Lower leg skin (tissue), 3 donors: ENCODE data around the gene SH2D7.

Source experiments
- POLR2A ChIP-seq, 2 donors: fragments of 450-650 bp; IDR thresholded peaks; one replicate each; pipeline ENCODE4 v1.6.1; 2016 to 2017; ENCODE audit warnings: antibody characterized with exemption in 2 of 2, mild to moderate bottlenecking in 1 of 2, moderate library complexity in 1 of 2
- TF ChIP-seq, protein P1 (sequence below), 3 donors: fragments of 450-650 bp; IDR thresholded peaks; one replicate each; pipeline ENCODE4 v1.5.1; 2016; ENCODE audit warnings: antibody characterized with exemption in 3 of 3, mild to moderate bottlenecking in 3 of 3, moderate library complexity in 2 of 3

- TF ChIP-seq, protein P1, sequence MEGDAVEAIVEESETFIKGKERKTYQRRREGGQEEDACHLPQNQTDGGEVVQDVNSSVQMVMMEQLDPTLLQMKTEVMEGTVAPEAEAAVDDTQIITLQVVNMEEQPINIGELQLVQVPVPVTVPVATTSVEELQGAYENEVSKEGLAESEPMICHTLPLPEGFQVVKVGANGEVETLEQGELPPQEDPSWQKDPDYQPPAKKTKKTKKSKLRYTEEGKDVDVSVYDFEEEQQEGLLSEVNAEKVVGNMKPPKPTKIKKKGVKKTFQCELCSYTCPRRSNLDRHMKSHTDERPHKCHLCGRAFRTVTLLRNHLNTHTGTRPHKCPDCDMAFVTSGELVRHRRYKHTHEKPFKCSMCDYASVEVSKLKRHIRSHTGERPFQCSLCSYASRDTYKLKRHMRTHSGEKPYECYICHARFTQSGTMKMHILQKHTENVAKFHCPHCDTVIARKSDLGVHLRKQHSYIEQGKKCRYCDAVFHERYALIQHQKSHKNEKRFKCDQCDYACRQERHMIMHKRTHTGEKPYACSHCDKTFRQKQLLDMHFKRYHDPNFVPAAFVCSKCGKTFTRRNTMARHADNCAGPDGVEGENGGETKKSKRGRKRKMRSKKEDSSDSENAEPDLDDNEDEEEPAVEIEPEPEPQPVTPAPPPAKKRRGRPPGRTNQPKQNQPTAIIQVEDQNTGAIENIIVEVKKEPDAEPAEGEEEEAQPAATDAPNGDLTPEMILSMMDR (IDR thresholded peaks at IDR 0.05), result no peak
- TF ChIP-seq POLR2A (IDR thresholded peaks at IDR 0.05), result no peak
These were observed 50.0 kb downstream of the SH2D7 start for GRCh38 chr15:78142332-78142731.
